ENCODE results near the gene TMEM143.
"Not testable (repeated sequence)": the region's sequence is repeated elsewhere in the genome, so short reads cannot be mapped to it uniquely, and the experiment has no call there.

The TMEM143 gene

GRCh38 chr19:48330012-48330681 lies 33.6 kb downstream of the TMEM143 start:
- DNase-seq (ENCODE audit: low read depth), result no peak

- no peak for DNase-seq (ENCODE audit: low read depth)
Observed at GRCh38 chr19:48329167-48329891, 34.4 kb downstream of the TMEM143 start.

- peak; percentile 80 for DNase-seq (ENCODE audit: low read depth)
Observed at GRCh38 chr19:48325265-48325910, 38.4 kb downstream of the TMEM143 start, which contains the start of gene EMP3. EMP3 (plus strand) TSS chr19:48325552; CDS start chr19:48326845, 1,293 bp downstream.

- peak; percentile 86 for DNase-seq (ENCODE audit: low read depth)
Observed at GRCh38 chr19:48321622-48322591, 41.8 kb downstream of the TMEM143 start.

GRCh38 chr19:48321372-48321621 lies 42.4 kb downstream of the TMEM143 start:
- DNase-seq (ENCODE audit: low read depth), result no peak

GRCh38 chr19:48319647-48320541 lies 43.8 kb downstream of the TMEM143 start:
- DNase-seq (ENCODE audit: low read depth), result no peak

GRCh38 chr19:48318286-48318987 lies 45.3 kb downstream of the TMEM143 start:
- DNase-seq (ENCODE audit: low read depth), result no peak

GRCh38 chr19:48317708-48317960 lies 46.1 kb downstream of the TMEM143 start:
- not testable (repeated sequence) for DNase-seq (ENCODE audit: low read depth)

- no peak for DNase-seq (ENCODE audit: low read depth)
Observed at GRCh38 chr19:48315712-48316111, 48.0 kb downstream of the TMEM143 start.

- no peak for DNase-seq (ENCODE audit: low read depth)
Observed at GRCh38 chr19:48311384-48311783, 52.4 kb downstream of the TMEM143 start.

GRCh38 chr19:48310227-48310626 lies 53.5 kb downstream of the TMEM143 start:
- DNase-seq (ENCODE audit: low read depth), result no peak

- DNase-seq (ENCODE audit: low read depth), result not testable (repeated sequence)
Observed at GRCh38 chr19:48309731-48310130, 54.0 kb downstream of the TMEM143 start.

- DNase-seq (ENCODE audit: low read depth), result no peak
Observed at GRCh38 chr19:48308631-48309586, 54.8 kb downstream of the TMEM143 start.

- DNase-seq (ENCODE audit: low read depth), result no peak
Observed at GRCh38 chr19:48303866-48304265, 59.9 kb downstream of the TMEM143 start.

GRCh38 chr19:48303367-48303766 lies 60.4 kb downstream of the TMEM143 start:
- DNase-seq (ENCODE audit: low read depth), result no peak

GRCh38 chr19:48302600-48302959 lies 61.2 kb downstream of the TMEM143 start:
- DNase-seq (ENCODE audit: low read depth), result no peak

- no peak for DNase-seq (ENCODE audit: low read depth)
Observed at GRCh38 chr19:48301886-48302599, 61.7 kb downstream of the TMEM143 start.

- no peak for DNase-seq (ENCODE audit: low read depth)
Observed at GRCh38 chr19:48297975-48298374, 65.8 kb downstream of the TMEM143 start.

Measured in GM04503 (cell line).